NT2/D1 (cell line): Measurements from ENCODE around the gene ANKHD1.

Experiments used
- SUZ12 ChIP-seq: IDR thresholded peaks from 2 replicates; pipeline ENCODE4 v1.6.1; 2011; ENCODE audit not compliant: insufficient read length, insufficient read depth; ENCODE audit errors: extremely low read depth
- YY1 ChIP-seq: IDR thresholded peaks from 2 replicates; pipeline ENCODE4 v1.6.1; 2011; ENCODE audit not compliant: insufficient read length, insufficient read depth
- ZNF274 ChIP-seq: IDR thresholded peaks from 2 replicates; pipeline ENCODE4 v1.6.1; 2011; ENCODE audit warnings: mild to moderate bottlenecking, low read depth, low read length

- TF ChIP-seq YY1 (no peak), SUZ12 (no peak), ZNF274 (no peak)
Observed at GRCh38 chr5:140366589-140367255, 34.9 kb upstream of the ANKHD1 start.
